ENCODE data around the gene ZNRF3.
"Not testable (repeated sequence)": the region's sequence is repeated elsewhere in the genome, so short reads cannot be mapped to it uniquely, and the experiment has no call there.

Gene ZNRF3

GRCh38 chr22:28935713-28936112, 52.3 kb downstream of the ZNRF3 start:
- DNase-seq: no peak

- no peak for DNase-seq
These were observed 52.8 kb downstream of the ZNRF3 start for GRCh38 chr22:28936200-28936599.

GRCh38 chr22:28937206-28938025, 54.0 kb downstream of the ZNRF3 start:
- DNase-seq: no peak

- no peak for DNase-seq
These were observed 55.0 kb downstream of the ZNRF3 start for GRCh38 chr22:28938286-28938833.

- DNase-seq: no peak
These were observed 56.0 kb downstream of the ZNRF3 start for GRCh38 chr22:28939394-28939793.

- no peak for DNase-seq
These were observed 56.6 kb downstream of the ZNRF3 start for GRCh38 chr22:28939932-28940331.

GRCh38 chr22:28940441-28940840, 57.1 kb downstream of the ZNRF3 start:
- no peak for DNase-seq

GRCh38 chr22:28942333-28942732, 59.0 kb downstream of the ZNRF3 start:
- no peak for DNase-seq

GRCh38 chr22:28942801-28943500, 59.6 kb downstream of the ZNRF3 start:
- DNase-seq: no peak

- no peak for DNase-seq
These were observed 60.1 kb downstream of the ZNRF3 start for GRCh38 chr22:28943501-28943879.

GRCh38 chr22:28947125-28947524, 63.8 kb downstream of the ZNRF3 start:
- DNase-seq: no peak

- no peak for DNase-seq
These were observed 65.1 kb downstream of the ZNRF3 start for GRCh38 chr22:28948424-28948823.

GRCh38 chr22:28948860-28949551, 65.6 kb downstream of the ZNRF3 start:
- DNase-seq: not testable (repeated sequence)

GRCh38 chr22:28949788-28950187, 66.4 kb downstream of the ZNRF3 start:
- DNase-seq: no peak

GRCh38 chr22:28950617-28951411, 67.4 kb downstream of the ZNRF3 start:
- peak; percentile 54 for DNase-seq

GRCh38 chr22:28951530-28951929, 68.2 kb downstream of the ZNRF3 start:
- no peak for DNase-seq

- peak; percentile 60 for DNase-seq
These were observed 68.7 kb downstream of the ZNRF3 start for GRCh38 chr22:28951969-28952521.

- DNase-seq: no peak
These were observed 69.5 kb downstream of the ZNRF3 start for GRCh38 chr22:28952857-28953256.

- DNase-seq: no peak
These were observed 70.0 kb downstream of the ZNRF3 start for GRCh38 chr22:28953403-28953802.

- no peak for DNase-seq
These were observed 70.9 kb downstream of the ZNRF3 start for GRCh38 chr22:28953976-28954880.

- no peak for DNase-seq
These were observed 72.4 kb downstream of the ZNRF3 start for GRCh38 chr22:28955817-28956216.

Data from right forelimb (tissue), 1 donor.